CD4-positive, alpha-beta T cell treated with Interleukin-17A for 1 hour (primary cell): ENCODE data around the gene GLT8D2.
"Not testable (repeated sequence)": the region's sequence is repeated elsewhere in the genome, so short reads cannot be mapped to it uniquely, and the experiment has no call there.

ENCODE experiments used
- DNase-seq: peaks from one replicate; pipeline ENCODE4 v3.0.0-alpha.2; 2020

The GLT8D2 gene

DNA sequence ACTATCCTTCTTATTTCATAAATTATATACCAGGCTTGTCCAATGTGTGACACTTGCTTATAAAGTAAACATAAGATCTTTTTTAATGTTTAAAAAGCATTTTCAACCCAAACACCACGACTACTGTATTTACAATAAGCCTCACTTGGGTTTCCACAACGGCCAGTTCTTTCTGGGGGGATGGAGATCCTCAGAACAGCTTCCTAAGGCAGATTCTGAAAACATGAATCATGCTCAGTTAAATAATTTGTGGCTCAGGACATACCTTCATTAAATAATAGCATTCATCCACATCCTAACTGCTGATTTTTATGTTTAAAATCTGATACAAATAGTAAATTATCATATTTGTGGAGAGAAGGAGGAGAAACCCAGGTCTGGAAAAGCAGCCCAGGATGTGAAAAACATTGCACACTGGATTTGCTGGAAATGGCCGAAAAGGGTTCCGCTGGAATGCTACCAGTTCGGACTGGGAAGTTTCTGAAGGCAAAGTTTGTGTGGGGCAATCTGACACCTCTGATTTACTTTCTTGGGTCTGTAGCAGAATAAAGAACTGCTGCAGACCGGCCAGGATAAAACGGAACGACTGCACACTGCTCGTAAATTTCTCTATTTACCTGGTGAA is 597 bp downstream of the GLT8D2 start:
- no peak for DNase-seq

DNA sequence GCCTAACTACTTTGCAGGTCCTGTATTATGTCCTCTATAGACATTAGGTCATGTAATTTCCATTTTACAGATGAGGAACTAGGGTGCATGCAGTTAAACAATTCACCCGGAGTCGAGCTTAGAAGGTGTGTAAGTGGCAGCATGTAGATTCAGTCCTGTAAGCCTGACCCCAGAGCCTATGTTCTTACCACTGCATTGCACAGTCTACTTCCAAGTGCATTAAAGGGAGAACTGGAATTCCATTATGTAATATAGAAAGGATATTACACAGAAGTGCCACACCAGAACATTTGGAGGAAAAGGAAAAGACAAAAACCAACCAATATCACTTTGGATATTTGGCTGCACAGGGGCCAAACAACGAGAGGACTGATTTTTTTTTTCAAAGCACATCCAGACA is 1.2 kb downstream of the GLT8D2 start:
- DNase-seq, result no peak

DNA sequence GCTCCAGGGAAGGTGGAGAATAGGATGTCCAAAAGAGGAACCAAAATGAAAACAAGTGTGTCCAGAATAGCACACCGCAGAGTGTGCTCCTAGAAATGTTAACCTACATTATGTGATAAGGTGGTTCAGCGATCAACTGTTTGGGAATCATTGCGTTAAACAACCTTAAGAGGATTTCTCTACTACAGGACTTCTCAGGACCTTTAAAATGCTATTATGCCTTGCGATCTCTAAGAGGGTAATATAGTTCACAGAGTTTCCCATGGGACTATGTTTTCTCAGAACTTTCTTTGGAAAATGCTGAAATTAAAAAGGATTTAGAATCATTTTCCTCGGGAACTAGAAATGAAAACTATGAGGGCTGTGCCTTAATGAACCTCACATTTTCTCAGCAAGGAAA is 1.8 kb downstream of the GLT8D2 start:
- DNase-seq, result no peak

GRCh38 chr12:104046306-104046705 is 3.7 kb downstream of the GLT8D2 start:
- DNase-seq, result no peak

- no peak for DNase-seq
Observed at GRCh38 chr12:104044158-104044557, 5.8 kb downstream of the GLT8D2 start.

DNA sequence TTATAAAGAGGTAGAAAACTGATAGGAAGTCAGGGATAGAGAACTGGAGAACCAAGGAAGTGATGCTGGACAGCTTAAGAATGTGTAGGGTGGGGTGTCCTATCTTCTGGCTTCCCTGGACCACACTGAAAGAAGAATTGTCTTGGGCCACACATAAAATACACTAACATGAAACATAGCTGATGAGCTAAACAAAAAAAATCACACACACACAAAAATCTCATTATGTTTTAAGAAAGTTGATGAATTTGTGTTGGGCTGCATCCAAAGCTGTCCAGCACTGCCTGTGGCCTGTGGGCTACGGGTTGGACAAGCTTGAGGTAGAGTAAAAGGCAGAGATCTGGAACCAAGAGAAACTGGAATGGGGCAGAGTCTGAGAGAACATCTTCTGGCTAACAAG is 7.4 kb downstream of the GLT8D2 start:
- no peak for DNase-seq

- DNase-seq, result not testable (repeated sequence)
Observed at GRCh38 chr12:104039769-104040168, 10.2 kb downstream of the GLT8D2 start.

GRCh38 chr12:104036143-104036542 is 13.8 kb downstream of the GLT8D2 start:
- not testable (repeated sequence) for DNase-seq

- not testable (repeated sequence) for DNase-seq
Observed at GRCh38 chr12:104030596-104030995, 19.4 kb downstream of the GLT8D2 start.

DNA sequence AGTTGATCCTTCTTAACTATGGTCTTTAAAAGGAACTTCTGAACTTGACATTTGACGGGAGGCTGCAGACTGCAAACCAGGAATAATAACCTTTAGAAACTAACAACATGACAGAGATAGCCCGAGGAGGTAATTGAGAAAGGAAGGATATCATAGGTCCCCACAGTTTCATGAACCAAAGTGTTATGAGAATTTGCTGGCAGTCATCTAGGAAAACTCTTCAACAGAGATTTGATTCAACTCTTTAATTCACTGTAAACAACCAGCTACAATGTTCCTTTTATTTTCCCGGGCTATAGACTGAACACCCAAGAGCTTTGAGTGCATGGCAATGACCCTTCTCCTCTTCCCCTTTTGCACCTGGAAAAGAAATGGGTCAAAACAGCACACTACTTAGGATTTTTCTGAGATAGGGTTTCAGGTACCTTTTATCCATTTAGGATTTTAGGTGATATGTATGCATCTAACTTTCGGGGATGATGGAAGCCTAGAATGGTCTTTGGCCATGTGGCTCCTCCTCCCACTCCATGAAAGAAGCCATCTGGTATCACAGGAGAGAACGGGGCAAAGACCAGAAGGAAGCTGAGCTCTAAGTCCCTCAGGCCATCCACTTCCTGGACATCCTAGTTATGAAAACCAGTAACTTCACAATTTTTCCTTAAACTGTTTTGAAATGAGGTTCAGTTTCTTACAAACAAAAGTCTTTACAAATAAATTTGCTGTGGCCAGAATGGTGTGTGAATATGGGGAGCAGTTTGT is 23.0 kb downstream of the GLT8D2 start:
- no peak for DNase-seq

DNA sequence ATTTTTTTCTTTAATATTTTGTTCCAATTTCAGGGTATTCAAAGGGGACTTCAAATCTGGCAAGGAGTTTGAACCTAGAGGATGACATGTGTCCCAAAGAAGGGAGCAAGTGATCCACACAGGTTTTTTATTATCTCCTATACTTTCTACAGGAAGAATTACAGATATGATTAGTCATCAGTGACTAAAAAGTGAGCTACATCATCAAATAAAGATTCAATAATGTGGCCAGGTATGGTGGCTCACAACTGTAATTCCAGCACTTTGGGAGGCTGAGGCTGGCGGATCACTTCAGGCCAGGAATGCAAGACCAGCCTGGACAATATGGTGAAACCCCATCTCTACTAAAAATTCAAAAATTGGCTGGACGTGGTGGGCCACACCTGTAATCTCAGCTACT is 24.2 kb downstream of the GLT8D2 start:
- DNase-seq, result no peak

DNA sequence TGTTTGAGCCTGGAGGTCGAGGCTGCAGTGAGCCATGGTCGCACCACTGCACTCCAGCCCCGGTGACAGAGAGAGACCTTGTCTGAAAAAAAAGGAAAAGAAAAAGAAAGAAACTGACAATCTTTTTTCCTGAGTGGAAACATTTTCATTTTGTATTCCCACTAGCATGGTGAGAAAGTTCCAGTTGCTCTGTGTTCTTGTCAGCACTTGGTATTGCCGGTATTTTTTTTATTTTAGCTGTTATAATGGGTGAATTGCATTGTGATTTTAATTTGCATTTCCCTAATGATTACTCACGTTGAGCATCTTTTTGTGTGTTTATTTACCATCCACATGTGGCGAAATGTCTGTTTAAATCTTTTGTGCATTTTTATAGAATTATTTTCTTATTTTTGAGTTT is 25.6 kb downstream of the GLT8D2 start:
- DNase-seq, result no peak

- DNase-seq, result no peak
Observed at GRCh38 chr12:104023710-104024109, 26.3 kb downstream of the GLT8D2 start.

- DNase-seq, result no peak
Observed at GRCh38 chr12:104022786-104023185, 27.2 kb downstream of the GLT8D2 start.

GRCh38 chr12:104021862-104022261 is 28.1 kb downstream of the GLT8D2 start:
- DNase-seq, result not testable (repeated sequence)

DNA sequence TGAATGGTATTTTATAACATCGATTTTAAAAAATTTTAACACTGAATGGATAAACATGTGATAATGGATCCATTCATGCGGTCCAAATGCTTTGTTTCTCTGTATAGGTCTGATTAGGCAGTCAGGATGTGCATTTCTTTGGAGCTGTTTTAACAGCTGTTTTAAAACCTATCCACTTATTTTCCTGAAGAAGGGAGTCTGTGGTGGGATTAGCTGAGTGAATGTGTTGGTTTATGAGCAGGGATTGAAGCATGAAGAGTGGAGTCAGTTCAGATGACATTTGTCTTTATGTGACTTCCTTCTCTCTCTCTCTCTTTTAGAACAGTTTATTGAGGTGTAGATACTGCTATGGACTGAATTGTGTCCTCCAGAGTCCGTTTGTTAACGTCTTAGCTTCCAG is 37.7 kb downstream of the GLT8D2 start:
- no peak for DNase-seq

- no peak for DNase-seq
Observed at GRCh38 chr12:104011253-104011652, 38.7 kb downstream of the GLT8D2 start.

DNA sequence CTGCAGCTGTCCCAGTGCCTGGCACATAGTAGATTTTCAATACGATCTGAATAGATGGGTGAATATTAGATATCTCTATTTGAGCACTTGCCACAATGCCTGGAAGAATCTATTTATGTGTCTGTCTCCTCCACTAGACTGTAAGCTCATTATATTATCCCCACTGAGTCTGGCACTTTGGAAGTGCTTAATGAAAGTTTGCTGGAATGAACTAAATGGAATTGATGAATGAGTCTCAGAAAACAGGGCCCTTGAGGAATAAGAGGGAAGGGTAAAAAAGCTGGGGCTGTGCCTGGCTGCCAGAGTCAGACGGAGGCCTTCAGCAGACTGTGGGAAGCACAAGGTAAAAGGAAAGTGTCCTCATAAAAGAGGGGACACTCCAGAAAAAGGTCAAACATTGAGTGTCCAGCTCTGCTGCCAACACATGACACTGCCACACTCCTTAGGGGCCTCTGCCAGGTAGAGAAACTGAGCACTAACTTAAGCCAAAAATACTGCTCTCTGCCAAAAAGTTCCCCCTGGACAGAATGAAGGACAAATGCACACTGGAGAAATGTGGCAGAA is 39.3 kb downstream of the GLT8D2 start:
- DNase-seq, result no peak

GRCh38 chr12:104010121-104010520 is 39.9 kb downstream of the GLT8D2 start:
- DNase-seq, result no peak

GRCh38 chr12:104006929-104007328 is 43.1 kb downstream of the GLT8D2 start:
- no peak for DNase-seq

DNA sequence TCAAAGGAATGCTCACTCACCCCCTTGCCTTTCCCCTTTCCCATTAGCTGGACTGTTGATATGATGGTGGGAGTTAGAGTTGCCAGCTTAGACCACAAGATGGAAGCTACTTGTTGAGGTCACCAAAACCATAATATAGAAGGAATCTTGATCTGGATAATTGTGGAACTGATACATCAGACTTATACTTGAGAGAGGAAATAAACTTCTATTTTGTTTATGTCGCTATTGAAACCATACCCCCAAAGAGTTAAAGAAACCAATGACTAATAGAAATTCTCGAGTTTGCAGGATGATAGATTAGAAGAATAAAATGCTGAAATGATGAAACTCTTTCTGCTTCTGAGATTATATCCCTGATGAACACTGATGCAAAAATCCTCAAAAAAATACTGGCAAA is 46.4 kb downstream of the GLT8D2 start:
- DNase-seq, result no peak

- DNase-seq, result no peak
Observed at GRCh38 chr12:104002686-104003085, 47.3 kb downstream of the GLT8D2 start.

DNA sequence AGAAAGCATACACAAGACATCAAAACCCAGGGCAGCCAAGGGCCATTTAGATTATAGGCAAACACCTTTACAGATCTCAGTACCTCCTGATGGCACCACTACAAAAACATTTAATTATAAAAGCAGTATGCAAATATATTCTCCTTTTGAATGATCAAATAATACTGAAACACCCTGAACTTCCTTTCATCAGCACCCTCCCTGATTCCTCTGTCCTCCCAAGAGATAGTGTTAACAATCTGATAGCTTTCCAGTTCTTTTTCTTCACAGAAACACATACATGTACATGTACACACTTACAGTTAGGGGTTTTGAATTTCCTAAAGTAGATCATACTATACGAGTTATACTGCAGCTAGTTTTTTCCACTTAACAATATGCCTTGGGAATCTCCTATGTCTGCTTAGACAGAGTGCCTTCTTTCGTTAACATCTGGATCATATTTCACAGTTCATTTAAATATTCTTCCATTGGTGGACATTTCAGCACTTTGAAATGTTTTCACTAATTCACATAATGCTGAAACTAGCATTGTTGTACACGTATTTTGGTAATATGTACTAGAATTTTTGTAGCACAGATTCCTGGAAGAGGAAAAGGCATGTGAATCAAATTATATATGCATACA is 49.1 kb downstream of the GLT8D2 start:
- DNase-seq, result no peak

DNA sequence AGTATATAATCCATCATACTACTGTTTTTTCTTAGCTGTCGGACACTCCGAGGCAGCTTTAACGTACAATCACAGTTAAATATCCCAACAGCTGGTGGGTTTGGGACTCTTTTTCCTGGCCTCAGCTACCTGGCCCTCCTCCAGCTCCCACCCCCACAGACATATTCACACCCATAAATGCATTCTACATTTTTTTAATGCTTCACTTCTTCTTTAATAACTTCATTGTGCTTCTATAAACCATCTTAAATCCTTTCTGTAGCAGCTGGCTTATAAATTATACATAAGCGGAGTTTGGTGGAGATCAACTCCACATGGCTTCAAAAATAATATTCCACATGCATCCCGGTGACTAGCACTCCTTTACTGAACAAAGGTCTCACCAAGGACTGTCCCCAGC is 51.0 kb downstream of the GLT8D2 start:
- no peak for DNase-seq
